Measurements from ENCODE around the gene ARHGAP21. TPM values are rescaled to one million over a fixed set of nuclear protein-coding genes. Genes with fewer than 3 reads are reported as not detected.
"Not testable (repeated sequence)": the region's sequence is repeated elsewhere in the genome, so short reads cannot be mapped to it uniquely, and the experiment has no call there.

Gene ARHGAP21
- total RNA-seq, 1 donor from 2014 or later: 50.0 TPM

GRCh38 chr10:24642921-24643678 lies 80.6 kb downstream of the ARHGAP21 start:
- peak; percentile 72 for DNase-seq (ENCODE audit: low read depth)

- DNase-seq (ENCODE audit: low read depth): no peak
Observed at GRCh38 chr10:24639124-24639523, 84.6 kb downstream of the ARHGAP21 start.

GRCh38 chr10:24625778-24626177 lies 97.9 kb downstream of the ARHGAP21 start:
- no peak for DNase-seq (ENCODE audit: low read depth)

GRCh38 chr10:24623383-24623782 lies 100.3 kb downstream of the ARHGAP21 start:
- DNase-seq (ENCODE audit: low read depth): no peak

- peak; percentile 26 for DNase-seq (ENCODE audit: low read depth)
Observed at GRCh38 chr10:24622781-24623301, 100.8 kb downstream of the ARHGAP21 start.

- not testable (repeated sequence) for DNase-seq (ENCODE audit: low read depth)
Observed at GRCh38 chr10:24621035-24621795, 102.5 kb downstream of the ARHGAP21 start.

GRCh38 chr10:24619994-24620310 lies 103.7 kb downstream of the ARHGAP21 start:
- DNase-seq (ENCODE audit: low read depth): not testable (repeated sequence)

- DNase-seq (ENCODE audit: low read depth): not testable (repeated sequence)
Observed at GRCh38 chr10:24619291-24619993, 104.2 kb downstream of the ARHGAP21 start.

- DNase-seq (ENCODE audit: low read depth): no peak
Observed at GRCh38 chr10:24618401-24618800, 105.3 kb downstream of the ARHGAP21 start.

GRCh38 chr10:24617771-24618396 lies 105.8 kb downstream of the ARHGAP21 start:
- DNase-seq (ENCODE audit: low read depth): peak; percentile 39

- DNase-seq (ENCODE audit: low read depth): no peak
Observed at GRCh38 chr10:24616536-24616935, 107.2 kb downstream of the ARHGAP21 start.

- DNase-seq (ENCODE audit: low read depth): no peak
Observed at GRCh38 chr10:24606021-24606420, 117.7 kb downstream of the ARHGAP21 start.

GRCh38 chr10:24605141-24605540 lies 118.5 kb downstream of the ARHGAP21 start:
- no peak for DNase-seq (ENCODE audit: low read depth)

- peak; percentile 27 for DNase-seq (ENCODE audit: low read depth)
Observed at GRCh38 chr10:24603333-24603732, 120.4 kb downstream of the ARHGAP21 start.

- DNase-seq (ENCODE audit: low read depth): no peak
Observed at GRCh38 chr10:24597961-24598360, 125.7 kb downstream of the ARHGAP21 start.

GRCh38 chr10:24597426-24597825 lies 126.3 kb downstream of the ARHGAP21 start:
- DNase-seq (ENCODE audit: low read depth): no peak

- no peak for DNase-seq (ENCODE audit: low read depth)
Observed at GRCh38 chr10:24596217-24596930, 127.3 kb downstream of the ARHGAP21 start.

GRCh38 chr10:24590697-24591457 lies 132.8 kb downstream of the ARHGAP21 start:
- DNase-seq (ENCODE audit: low read depth): no peak

- DNase-seq (ENCODE audit: low read depth): no peak
Observed at GRCh38 chr10:24589265-24589664, 134.4 kb downstream of the ARHGAP21 start.

GRCh38 chr10:24579906-24580305 lies 143.8 kb downstream of the ARHGAP21 start:
- DNase-seq (ENCODE audit: low read depth): no peak
